DMS153 treated with DMSO at 0.1 percent for 48 hours (cell line): ENCODE results near the gene POP4.

Source experiments
- DNase-seq: peaks from one replicate; lab custom pipeline; 2025; ENCODE audit not compliant: unreplicated experiment; lab: John Stamatoyannopoulos, UW

POP4 gene

GRCh38 chr19:29576761-29577648 is 29.1 kb upstream of the POP4 start:
- DNase-seq = no peak

DNA sequence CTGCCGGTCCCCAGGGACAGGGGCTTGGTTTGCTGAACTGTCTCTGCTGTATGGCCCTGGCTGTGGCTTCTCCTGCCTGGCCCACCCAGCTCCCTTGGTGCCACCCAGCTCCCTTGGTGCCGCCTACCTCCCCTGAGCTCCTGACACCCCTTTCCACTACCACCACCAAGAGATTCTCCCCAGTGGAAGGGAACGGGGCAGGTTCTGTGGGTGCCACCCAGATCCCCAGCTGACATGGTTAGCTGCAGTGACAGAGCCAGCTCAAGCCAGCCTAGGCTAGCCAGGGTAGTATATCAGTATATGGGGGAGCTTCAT is 28.5 kb upstream of the POP4 start:
- DNase-seq = no peak

DNA sequence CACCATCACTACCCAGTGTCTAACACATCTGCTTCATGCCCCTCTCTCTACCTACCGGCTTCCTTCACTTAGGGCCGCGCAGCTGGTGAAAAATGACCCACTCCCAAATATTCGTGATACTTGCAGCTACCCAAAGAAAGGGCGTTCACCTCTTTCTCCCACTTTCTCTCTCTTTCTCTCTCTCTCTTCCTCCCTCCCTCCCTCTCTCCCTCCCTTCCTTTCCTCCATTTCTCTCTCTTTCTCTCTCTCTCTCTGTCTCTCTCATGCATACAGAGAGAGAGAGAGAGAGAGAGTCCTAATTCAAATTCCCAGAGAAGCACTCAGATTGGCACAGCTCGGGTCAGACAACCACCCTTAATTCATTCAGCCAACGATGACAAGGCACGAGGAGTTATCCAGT is 27.7 kb upstream of the POP4 start:
- no peak for DNase-seq

DNA sequence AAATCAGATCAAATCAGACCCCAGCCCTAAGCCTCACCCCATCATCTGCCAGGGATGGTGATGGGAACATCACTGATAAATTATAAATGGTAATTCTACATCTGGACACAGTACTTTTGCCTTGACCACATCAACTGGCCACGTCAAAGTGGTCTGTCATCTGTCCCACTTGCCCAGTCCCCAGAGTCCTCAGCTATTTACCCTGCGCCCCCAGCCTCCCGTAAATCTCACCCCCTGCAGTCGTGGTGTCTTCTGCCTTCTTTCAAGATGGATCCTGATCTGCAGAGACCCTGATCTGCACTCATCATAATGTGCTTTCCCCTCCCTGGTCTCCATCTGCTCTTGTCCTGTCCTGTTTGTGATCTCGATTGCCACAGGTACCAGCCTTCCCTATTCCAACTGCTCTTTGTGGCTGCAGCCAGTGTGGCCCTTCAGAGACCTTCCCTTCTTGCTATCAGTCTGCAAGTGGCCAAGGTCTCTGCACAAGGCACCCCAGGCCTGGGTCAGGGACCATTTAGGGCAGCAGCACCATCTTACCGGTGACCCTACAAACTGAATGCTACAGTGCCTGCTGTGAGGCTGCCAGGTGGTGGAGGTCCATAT is 26.7 kb upstream of the POP4 start:
- no peak for DNase-seq

DNA sequence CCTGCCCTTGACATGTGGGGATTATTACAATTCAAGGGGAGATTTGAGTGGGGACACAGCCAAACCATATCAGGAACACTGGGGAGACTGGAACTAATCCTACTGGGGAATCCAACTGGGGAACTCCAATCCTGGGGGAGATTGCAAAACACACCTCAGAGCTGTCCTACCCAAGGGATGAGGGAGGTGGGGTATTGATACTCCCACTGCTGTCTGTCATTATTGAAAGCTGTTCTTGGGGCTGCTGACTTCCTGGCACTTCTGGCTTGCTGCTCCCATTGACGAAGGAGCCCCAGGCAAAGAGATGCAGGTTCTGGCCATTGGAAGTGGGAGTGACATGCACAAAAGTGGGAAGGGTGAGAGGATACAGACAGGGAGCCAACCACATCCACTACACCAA is 24.7 kb upstream of the POP4 start:
- DNase-seq = no peak

GRCh38 chr19:29583196-29583999 is 22.7 kb upstream of the POP4 start:
- no peak for DNase-seq

DNA sequence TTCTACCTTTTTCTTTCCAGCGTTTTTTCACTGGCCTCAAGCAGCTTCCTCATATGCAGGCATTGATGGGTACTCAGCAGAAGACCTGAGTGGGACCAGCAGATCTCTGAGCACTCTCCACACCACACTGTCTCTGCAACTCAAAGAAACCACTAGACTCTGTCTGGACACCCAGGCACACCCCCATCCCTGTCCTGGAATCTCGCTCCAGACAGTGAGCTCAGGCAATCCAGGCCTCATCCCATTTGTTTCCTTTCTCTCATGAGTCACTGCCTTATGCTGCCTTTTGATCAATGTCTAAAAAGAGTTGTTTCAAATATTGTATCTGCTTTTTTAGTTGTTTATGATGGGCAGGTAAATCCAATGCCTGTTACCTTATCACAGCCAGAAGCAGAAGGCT is 19.7 kb upstream of the POP4 start:
- no peak for DNase-seq

DNA sequence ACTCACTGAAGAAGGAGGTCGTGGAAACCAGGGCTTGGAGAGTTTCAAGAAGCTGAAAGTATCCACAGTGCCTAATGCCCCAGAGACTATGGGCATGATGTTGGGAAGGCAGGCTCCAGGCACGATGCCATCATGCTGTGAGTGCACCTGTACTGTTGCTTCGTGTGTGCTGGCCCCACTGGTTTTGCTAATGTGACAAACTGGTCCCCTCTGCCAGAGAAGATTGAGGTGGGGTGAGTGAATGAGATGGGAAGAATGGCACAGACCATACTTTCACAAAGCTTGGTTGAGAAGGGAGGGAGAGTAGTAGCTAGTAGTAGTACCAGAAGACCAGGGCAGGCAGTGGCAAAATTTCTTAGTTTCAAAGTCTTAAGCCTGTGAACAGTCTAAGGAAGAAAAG is 19.0 kb upstream of the POP4 start:
- no peak for DNase-seq

DNA sequence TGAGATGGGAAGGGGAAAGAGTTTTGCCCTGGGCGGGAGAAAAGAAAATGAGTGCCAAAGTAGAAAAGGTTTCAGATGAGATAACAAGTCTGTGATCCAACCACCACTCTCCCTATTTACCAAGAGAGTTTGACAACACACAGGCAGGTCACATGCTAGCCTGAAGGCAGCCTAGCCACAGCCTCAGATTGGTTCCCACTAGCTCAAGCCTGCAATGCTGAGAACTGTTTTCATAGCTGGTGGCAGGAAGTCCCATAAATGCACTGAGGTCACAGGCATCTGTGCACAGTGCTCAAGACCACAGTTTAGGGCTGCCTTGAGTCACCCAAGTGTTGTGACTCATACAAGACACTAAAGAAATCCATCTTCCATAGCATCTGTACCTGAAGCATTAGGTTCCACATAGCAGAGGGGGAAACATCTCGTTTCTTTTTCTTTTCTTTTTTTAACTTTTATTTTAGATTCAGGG is 18.5 kb upstream of the POP4 start:
- no peak for DNase-seq

- no peak for DNase-seq
Measured at GRCh38 chr19:29588095-29588494, 18.0 kb upstream of the POP4 start.

DNA sequence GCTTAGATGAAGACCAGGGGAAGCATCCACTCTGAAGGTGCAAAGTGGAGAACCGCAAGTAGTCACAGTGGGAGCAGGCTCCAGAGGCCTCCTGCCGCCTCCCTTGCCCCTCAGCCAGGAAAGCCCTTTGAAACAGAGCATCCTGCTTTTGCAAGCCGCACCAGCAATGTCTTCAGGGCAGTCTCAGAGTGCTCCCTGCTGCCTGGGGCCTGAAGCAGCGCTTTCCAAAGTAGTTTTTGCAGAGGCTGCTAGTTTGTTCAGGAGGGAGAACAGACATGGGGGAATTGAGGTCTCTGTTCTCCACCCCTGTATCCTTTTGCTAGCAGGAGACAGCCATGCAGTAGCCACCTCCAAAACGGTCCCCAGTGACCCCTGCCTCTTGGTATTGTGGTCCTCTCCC is 15.8 kb upstream of the POP4 start:
- DNase-seq = no peak

GRCh38 chr19:29591670-29592069 is 14.4 kb upstream of the POP4 start:
- DNase-seq = no peak

DNA sequence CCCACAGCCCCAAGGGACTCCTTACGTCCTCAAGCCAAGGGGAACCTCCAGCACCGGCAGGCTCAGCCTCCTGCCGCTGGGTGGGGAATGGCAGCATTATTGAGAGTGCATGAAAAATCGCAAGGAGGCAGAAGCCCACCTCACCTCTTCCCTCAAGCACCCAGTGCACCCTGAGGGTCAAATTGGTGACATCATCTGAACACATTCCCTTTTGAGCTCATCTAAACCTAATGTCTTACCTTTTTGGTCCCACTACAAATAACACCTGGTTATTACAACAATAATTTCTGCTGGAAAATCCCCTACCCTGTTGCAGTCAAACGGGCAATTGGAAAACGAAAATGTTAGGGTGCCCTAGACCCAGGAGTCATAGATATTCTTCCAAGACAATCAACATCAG is 12.2 kb upstream of the POP4 start:
- no peak for DNase-seq

DNA sequence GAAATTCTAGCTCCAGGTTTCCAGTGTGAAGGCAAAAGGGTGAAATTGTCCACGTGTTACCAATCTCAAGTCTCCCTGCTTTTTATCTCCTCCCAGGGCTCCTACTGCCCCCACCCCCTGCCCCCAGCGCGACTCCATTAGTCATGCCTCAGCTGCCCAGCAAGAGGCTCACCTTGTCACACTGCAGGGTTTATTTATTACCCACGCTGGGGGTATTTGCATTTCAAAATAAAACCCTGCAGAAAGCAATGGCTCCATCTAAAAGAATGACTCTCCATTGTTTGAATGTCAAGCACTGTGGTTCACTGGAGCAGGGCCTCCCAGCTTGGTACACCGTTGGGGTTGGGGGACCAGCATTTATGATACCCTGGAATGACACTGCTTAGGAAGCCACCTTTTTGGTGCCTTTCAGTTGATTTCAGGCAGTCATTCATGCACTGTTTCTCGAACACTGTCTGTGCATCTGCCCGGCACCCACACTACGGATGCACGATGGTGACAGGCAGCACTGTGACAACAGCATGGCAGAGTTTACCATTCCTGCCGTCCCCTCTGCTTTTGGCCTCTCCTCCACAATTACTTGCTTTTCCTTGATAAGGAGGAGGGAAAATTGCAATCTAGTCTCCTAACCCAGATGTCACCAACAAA is 9.9 kb upstream of the POP4 start:
- DNase-seq = peak; percentile 33

DNA sequence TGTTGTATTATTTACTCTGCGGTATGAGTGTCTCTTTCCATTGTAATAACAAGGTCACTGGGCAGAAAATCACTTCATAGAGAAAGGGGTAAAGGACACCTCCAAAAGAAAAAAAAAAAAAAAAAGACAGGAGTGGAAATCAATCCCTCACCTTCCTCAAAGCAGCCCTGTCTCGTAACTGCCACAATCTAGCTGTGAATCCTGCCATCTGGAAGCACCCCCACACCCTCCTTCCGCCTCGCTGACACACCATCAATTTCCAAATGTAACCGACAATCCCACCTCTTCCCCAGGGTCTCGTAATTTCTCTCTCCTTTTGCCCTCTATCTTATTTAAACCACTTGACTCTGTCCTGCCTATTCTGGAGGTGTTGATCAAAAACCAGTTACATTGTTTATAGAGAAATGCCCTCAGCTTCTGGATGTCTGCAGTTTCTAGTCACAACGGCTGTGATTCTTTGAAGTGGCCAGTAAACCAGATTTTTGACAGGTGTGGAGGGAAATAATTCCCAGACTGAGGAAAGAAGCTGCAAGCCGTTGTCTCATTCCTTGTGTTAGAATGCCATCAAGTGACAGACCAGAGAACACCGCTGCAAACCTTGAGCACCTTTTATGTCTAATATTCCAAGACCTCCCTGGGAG is 9.1 kb upstream of the POP4 start:
- DNase-seq = peak; percentile 53

DNA sequence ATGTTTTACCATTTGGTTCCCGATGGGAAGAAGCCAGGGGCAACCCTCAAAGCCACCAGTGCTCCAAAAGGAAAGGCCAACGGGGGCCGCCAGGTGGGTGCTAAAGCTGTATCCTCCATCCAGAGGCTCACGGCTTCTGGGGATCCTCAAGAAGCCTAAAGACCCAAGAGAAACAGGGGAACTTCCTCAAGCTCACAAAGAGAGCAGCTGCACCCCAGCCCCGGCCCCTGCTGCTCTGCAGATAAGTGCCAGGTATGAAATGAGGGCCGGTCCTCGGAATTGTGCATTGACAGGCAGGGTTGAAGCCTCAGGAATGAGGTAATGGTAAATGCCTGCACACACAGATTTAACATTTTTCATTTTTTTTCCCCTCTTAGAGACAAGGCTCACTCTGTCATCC is 8.0 kb upstream of the POP4 start:
- no peak for DNase-seq

GRCh38 chr19:29598496-29598895 is 7.6 kb upstream of the POP4 start:
- no peak for DNase-seq

GRCh38 chr19:29603308-29603707 is 2.8 kb upstream of the POP4 start:
- DNase-seq = no peak

GRCh38 chr19:29606420-29606747 is 301 bp downstream of the POP4 start:
- no peak for DNase-seq

DNA sequence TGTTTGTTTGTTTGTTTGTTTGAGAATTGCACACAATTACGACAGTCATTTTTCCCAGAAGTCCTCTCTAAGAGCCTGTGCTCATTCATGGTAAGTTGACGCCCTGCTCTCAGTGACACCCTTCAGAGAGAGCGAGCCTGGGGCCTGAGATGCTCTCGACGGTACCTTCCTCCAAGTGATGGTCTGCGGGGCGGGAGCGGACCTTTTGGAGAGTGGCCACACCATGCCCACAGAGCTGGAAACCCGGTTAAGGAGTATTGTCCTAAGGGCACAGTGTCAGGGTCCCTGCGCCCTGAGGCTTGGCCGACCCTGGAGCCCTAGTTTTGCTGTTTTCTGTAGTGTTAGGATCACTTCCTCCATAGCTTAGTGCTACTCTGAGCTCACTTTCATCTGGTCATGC is 3.6 kb downstream of the POP4 start:
- no peak for DNase-seq

DNA sequence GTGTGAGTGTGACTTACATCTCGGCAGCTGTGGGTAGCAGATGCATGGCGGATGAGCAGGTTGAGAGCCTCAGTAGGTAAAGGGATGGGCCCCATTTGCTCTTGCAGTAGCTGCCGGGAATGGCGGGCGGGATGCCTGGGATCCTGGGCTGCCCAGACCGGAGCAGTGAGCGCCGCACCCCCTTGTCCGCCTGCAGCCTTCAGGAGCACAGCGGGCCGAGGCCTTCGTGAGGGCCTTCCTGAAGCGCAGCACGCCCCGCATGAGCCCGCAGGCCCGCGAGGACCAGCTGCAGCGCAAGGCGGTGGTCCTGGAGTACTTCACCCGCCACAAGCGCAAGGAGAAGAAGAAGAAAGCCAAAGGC is 4.1 kb downstream of the POP4 start:
- no peak for DNase-seq
